GM19467 (cell line): Measurements from ENCODE around the gene CRYAA.
"Not testable (repeated sequence)": the region's sequence is repeated elsewhere in the genome, so short reads cannot be mapped to it uniquely, and the experiment has no call there.

Experiments used
- ATAC-seq: cut with Tn5 transposase; IDR thresholded peaks from one replicate; pipeline ENCODE4 v1.9.1; 2021; ENCODE audit warnings: mild to moderate bottlenecking, moderate library complexity; ENCODE audit not compliant: unreplicated experiment

CRYAA gene

GRCh38 chr21:43168708-43169107, at the start of gene CRYAA:
Gene CRYAA, plus strand, starts transcription at chr21:43169008. Its CDS starts 92 bp downstream, at chr21:43169100.
- not testable (repeated sequence) for ATAC-seq

DNA sequence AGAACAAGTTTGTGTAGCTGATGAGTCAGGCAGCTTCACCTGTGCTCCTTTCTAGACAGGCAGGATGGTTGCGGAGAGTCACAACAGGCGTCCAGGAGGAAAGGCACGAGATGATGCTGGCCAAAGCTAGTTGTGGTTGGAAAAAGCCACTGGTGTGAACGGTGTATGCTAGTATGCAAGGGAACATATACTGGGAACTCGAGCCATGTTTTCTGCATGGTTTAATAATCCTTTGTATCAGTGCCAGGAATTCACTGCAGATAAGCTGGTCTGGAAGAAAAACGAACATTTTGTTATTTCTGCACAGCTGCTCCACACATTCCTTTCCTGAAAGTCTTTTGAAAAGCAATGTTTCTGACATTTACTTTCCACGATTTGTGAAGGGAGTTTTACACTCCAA, 38.7 kb upstream of the CRYAA start:
- ATAC-seq, result not testable (repeated sequence)

GRCh38 chr21:43134520-43134919, 34.3 kb upstream of the CRYAA start:
- ATAC-seq, result not testable (repeated sequence)

DNA sequence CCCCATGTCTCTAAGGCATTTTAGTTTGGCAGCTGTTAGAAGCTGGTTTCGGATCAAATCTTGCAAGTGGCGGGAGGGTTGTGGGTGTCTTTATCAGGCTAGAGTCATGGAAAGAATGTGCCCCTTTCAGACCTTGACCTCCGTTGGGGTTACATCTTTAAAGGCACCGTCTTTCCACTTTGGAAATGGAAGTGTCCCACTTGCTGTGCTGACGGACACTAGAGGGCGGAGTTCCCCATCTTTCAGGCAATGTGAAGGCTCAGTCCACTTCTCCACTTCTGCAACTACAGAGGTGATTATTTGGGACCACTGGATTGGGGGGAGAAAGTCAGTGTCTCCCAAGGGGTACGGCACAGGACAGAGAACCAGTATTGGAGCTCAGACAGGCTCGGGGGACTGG, 29.9 kb upstream of the CRYAA start:
- not testable (repeated sequence) for ATAC-seq

GRCh38 chr21:43141407-43141806, 27.4 kb upstream of the CRYAA start:
- ATAC-seq, result not testable (repeated sequence)

- not testable (repeated sequence) for ATAC-seq
Measured at GRCh38 chr21:43146637-43147036, 22.2 kb upstream of the CRYAA start.

DNA sequence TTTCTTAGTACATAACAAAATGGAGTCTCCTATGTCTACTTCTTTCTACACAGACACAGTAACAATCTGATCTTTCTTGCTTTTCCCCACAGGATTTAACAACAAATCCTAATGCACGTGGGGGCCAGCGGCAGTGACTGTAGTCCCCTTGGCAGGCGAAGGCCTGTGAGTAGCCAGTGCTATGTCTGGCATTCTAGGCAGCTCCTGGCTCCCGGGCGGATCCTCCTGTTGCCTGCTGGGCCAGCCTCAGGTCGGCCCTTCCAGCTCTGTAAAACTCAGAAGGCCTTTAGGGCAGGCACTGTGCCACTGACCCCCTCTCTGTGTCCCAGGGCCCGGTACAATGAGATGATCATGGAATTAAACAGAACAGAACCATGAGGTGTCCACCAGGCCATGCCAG, 20.8 kb upstream of the CRYAA start:
- ATAC-seq, result not testable (repeated sequence)

DNA sequence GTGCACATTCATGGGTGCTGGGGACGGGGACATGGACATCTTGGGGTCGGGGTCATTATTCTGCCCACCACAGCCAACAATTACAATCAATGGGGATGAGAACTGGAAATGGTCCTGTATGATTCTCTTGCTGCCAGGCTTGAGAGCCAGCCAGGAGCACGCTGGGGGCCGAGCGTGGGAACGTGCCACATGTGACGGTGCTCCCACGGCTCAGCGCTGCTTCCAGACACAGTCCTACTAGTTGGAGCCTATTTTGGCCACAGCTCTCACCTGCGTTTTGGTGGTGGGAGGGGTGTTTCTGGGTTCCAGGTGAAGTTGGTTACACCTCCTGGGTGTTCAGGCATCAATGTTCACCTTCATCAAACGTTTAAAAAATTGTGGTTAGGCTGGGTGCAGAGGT, 19.5 kb upstream of the CRYAA start:
- ATAC-seq, result not testable (repeated sequence)

DNA sequence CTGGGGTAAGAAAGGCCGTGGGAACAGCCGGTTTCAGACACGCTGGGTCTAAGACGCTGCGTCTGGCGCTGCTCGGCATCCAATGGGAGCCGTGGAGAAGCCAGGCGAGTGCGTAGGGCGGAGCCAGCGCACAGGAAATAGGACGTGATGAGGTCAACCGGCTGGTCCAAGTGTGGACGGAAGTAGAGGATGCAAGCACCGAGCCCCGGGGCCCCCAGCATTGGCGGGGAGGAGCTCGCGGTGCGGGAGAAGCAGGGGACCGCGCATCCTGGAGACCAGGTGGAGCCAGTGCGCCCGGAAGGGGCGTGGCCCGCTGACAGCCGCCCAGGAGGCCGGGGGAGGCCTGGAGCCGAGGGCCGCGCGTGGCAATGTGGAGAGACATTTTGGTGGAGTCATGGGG, 15.2 kb upstream of the CRYAA start:
- ATAC-seq, result not testable (repeated sequence)

DNA sequence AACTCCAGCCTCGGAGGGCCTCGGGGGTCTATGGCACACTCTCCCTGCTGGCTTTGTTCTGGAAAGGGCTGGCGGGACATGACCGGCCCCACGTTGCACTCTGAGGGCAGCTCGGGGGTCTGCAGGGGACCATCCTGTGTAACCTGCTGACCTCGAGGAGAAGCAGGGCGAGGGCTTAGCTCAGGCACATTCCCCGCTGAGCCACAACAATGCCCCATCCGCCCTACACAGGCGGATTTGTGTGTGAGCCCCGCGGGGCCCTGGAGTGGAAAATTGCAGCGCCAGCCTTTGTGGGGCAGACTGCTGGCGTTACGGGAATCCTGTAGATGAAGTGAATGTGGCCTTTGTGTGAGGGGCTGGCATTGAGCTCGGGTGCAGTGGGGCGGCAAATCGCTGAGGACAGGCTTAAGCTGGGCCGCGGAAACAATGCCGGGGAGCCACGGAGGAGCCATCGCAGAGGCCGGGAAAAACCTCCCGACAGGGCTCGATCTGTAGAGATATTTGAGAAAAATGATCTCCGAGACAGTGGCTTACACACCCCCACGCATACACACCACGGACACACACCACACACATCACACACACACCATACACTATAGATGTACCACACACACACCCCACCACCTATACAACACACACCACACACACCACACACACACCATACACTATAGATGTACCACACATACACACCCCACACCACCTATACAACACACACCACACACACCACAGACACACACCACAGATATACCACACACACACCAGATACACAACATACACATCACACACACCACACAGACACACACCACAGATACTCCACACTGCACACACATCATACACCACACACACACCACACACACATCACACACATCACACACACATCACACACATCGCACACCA, 9.3 kb upstream of the CRYAA start:
- not testable (repeated sequence) for ATAC-seq

- not testable (repeated sequence) for ATAC-seq
Measured at GRCh38 chr21:43161826-43162707, 6.7 kb upstream of the CRYAA start.

GRCh38 chr21:43162708-43163205, 6.1 kb upstream of the CRYAA start:
- ATAC-seq, result not testable (repeated sequence)

- not testable (repeated sequence) for ATAC-seq
Measured at GRCh38 chr21:43164823-43165222, 4.0 kb upstream of the CRYAA start.

DNA sequence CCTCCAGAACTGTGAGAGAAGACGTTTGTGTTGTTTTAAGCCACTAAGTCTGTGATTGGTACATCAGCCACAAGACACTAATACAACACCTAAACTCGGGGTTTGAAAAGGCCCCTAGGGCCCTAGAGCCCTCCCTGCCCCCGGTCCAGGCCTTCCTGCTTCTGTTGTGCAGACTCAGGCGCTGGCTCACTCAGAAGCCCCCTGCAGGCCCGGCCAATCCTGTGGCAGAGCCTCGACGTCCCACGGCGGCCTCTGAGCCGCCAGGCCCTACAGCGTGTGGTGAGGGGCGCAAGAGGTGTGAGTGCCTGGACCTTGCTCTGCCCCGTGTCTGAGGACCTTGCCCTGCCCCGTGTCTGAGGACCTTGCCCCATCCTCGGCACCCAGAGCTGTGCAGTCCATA, 3.1 kb upstream of the CRYAA start:
- not testable (repeated sequence) for ATAC-seq

GRCh38 chr21:43169230-43169886, 550 bp downstream of the CRYAA start:
- ATAC-seq, result not testable (repeated sequence)

- not testable (repeated sequence) for ATAC-seq
Measured at GRCh38 chr21:43169891-43170290, 1.1 kb downstream of the CRYAA start.

DNA sequence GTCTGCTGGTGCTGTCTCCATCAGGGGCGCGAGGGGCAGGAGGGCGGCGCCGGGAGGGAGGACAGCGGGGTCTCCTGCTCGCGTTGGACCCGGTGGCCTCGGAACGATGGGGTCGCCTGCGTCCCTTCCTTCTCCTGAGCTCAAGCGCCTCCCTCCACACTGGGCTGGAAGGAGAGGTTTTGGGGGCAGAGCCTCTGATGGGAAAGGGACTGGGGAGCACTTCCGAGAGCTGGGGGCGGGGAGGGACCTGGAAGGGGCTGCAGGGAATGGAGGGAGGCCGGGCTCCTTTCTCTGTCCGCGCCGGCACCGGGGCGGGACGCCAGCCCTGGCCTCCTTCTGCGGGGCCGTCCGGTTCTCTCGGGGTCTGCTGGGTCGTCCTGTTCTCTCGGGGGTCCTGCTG, 4.0 kb downstream of the CRYAA start:
- ATAC-seq, result not testable (repeated sequence)

DNA sequence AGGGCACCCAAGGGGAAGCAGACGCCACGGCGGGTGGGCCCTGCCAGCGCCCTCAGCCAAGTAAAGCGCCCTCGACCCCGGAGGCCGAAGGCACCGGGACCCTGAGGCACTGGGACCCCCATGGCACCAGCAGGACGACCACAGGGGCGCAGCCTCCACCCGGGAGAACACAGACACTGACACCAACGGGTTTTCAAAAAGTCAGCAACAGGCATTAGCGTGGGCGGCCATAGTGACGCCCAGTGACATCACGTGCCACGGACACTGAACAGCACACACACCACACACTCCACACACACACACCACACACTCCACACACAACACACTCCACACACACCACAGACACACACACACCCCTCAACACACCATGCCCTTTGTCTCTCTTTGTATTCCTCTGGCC, 4.6 kb downstream of the CRYAA start:
- ATAC-seq, result not testable (repeated sequence)

DNA sequence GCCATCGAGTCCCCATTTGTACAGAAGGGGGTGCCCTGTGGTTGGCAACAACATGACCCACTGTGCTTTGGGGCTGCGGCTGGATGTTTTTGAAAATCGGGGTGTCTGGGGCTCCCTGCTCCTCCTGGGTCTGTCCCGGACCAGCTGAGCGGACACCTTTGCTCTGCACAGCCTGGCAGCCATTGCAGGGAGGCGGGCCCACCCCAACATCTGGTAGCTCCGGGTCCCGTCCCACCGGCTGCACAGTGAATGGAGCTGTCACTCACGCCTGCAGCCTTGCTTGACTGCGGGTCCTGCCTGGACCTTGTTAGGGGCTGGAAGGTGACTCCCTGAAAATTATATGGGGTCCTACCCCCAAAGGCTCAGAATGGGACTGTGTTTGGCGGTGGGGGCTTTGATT, 5.1 kb downstream of the CRYAA start:
- ATAC-seq, result not testable (repeated sequence)

DNA sequence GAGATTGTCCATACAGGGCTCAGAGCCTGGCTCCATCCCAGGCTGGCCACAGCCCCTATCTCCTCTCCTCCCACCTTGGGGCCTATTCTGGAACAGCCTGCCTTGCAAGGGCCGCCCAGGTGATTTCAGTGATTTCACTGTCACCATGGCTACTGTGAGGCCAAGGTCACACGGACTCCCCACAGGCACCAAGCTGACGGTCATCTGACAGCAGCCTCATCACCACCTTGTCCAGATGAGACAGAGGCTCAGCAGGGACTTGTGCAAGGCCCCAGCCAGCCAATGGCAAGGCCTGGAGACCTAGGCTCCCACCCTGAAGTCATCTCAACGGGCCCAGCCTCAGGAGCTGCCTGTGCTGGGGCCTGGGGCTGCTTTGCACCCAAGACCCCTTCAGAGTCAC, 6.2 kb downstream of the CRYAA start:
- ATAC-seq, result not testable (repeated sequence)

DNA sequence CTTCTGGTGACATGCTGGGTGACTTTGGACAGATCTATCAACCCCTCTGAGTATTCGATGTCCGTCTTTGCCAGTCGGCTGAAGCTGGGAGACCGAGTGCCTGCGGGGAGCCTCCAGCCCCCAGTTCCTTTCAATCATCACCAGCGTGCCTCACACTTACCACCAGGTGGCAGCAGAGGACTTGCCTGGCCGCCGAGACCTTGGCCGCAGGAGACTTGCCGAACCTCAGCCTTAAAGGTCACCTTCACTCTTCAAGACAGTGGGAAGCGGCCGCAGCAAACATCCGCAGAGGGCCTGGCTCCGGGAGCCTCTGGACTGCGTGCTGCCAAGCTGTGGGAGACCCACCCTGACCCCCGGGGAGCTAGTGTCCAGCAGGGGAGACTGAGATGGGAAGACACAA, 7.8 kb downstream of the CRYAA start:
- ATAC-seq, result not testable (repeated sequence)
